SIG-M5 (cell line): ENCODE data around the gene RHBDF2.

ENCODE experiments used
- DNase-seq: peaks from one replicate; lab custom pipeline; 2025; lab: John Stamatoyannopoulos, UW

RHBDF2 gene

DNA sequence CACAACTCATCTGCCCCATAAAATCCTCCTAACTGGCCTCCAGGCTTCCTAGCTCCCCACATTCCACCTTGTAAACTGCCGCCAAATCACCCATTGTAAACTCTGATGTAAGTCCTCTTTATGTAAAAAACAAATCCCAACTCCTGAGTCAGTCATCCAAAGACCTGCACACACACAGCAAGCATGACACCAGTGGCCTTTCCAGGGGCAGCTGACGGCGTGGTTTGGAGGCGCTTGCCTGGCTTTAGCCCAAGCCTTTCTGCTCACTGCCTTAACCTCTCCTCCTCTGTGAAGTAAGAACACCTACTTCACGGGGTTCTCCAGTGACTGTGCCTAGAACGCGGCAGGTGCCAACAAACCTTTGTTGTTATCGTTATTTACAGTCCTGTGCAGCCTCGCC lies 62.3 kb downstream of the RHBDF2 start:
- no peak for DNase-seq

DNA sequence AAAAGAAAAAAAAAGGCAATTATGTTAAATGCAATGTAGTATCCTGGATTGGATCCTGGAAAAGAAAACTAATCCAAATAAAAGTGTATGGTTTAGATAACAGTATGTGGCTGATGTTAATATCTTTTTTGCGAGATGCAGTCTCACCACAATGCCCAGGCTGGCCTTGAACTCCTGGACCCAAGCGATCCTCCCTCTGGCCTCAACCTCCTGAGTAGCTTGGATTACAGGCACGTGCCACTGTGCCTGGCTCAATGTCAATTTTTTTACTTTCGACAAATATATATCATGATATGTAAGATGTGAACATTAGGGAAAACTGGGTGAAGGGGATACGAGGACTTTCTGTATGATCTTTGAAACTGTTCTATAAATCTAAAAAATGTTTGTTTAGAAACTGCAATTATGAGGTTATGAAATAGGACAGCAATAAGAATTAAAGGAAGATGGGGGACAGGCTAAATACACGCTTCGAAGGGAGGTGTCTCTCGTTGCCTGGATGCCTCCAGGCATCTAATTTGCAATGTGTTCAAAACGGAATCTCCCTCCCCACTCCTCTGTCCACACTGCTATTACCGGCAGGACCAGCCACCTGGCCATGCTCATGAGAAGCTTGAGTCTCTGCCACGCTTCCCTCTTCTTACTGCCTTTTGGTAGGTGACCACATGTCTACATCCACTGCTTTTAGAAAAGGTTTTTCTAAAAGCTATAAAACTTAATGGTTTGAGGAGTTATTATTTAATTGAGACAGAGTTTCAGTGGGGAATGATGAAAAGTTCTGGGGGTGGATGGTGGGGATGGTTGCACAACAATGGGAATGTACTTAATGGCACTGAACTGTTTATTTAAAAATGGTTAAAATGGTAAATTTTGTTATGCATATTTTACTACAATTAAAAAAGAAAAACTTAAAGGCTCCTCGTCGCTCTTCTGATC lies 63.5 kb downstream of the RHBDF2 start:
- no peak for DNase-seq

DNA sequence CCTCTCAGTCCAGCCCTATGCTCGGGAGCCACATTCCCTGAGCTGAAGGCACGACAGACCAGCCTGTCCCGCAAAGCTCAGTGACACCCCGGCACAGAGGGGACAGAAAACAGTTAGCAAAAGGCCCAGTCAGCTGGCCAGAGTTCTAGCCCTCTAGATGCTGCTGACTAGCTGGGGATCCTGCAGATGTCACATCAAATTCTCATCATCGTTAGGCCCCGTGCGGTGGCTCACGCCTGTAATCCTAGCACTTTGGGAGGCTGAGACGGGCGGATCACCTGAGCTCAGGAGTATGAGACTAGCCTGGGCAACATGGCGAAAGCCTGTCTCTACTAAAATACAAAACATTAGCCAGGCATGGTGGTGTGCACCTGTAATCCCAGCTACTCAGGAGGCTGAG lies 65.5 kb downstream of the RHBDF2 start:
- no peak for DNase-seq

DNA sequence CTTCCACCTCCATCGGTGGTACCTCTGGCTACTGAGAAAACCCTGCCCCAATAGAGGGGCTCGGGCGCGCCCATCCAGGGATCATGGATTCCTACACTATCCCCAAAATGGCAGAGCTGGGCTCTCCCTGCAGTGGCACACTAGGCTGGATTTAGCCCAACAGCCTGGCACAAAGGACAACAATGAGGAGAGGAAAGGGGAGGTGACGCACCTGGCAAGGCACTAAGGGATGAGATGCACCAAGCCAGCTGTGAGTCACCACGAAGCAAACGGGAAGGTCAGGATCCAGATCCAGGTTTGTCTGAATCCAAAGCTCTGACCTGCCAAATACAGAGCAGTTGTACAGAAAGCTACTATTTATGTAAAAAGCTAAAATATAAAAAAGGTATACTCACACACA lies 66.4 kb downstream of the RHBDF2 start:
- no peak for DNase-seq

DNA sequence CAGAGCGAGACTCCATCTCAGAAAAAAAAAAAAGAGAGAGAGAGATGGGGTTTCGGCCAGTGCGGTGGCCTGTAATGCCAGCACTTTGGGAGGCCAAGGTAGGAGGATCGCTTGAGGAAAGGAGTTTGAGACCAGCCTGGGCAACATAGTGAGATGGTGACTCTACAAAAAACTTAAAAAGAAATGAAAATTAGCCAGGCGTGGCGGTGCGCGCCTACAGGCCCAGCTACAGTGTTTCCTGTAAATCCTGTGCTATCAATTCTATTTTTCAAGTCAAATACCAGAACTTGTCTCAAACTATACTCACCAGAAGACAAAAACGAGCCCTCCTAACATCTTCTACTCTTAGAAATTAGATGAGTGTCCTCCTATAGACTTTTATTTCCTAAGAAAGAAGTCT lies 67.5 kb downstream of the RHBDF2 start:
- no peak for DNase-seq

DNA sequence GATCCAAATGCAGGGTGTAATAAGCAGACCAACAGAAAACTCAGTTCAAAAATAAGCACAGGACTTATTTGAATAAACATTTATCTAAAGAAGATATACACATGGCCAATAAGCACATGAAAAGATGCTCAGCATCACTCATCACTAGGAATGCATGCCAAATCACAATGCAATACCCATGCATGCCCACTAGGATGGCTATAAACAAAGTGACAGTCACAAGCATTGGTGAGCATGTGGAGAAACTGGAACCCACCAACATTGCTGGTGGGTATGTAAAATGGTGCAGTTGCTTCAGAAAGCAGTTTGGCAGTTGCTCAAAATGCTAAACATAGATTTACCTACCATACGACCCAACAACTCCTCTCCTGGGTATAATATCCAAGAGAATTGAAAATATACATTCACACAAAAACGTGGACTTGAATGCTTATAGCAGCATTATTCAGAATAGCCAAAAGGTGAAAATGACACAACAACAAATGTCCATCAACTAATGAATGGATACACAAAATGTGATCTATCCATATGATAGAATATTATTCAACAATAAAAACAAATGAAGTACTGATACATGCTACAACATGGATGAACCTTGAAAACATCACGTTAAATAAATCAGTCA lies 68.4 kb downstream of the RHBDF2 start:
- DNase-seq: no peak

DNA sequence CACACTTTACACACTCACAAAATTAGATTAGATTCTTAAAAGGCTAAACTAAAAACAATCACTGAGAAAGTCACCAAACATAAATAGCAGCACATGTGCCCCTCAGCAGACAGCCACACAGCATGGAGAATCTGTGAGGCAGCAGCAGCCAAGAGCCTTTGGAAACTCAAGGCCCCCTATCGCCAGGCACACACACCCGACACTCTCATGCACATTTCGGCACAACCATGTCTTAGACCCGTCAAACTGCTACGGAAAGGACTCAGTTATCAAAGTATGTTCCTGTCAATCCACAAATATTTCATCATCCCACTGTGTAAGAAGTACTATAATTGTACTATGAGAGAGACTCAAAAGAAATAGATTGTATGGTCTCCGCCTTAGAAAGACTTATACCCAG lies 69.2 kb downstream of the RHBDF2 start:
- DNase-seq: no peak

DNA sequence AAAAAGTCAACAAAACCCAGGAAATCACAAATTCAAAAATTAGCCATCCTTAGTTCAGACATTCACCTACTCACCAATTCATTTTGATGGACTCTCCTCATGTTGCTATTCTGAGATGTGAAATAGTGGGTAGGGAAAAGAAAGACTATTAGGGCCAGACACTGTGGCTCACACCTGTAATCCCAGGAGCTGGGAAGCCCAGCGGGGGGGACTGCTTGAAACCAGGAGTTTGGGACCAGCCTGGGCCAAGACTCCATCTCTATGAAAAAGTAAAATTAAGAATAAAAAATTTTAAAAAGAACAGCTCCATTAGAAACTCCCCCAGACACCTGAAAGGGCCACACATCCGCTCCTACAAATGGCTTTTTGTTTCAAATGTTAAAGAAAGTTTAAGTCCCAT lies 69.7 kb downstream of the RHBDF2 start:
- no peak for DNase-seq

DNA sequence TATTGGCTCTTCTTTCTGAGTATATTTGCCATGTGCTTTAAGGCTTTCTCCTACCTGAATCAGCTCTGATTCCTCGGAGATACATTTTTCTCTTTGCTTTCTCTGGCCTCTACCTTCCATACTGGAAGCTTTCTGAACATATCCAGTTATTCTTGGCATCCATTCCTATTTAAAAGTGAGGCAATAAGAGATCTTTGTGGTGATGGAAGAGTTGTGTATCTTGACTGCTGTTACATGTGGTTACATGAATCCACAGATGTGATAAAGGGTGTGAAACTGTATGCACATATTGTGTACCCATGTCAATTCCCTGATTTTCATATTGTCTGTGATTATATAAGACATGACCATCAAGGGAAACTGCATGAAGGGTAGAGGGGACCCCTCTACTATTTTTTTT lies 72.7 kb downstream of the RHBDF2 start:
- DNase-seq: no peak

DNA sequence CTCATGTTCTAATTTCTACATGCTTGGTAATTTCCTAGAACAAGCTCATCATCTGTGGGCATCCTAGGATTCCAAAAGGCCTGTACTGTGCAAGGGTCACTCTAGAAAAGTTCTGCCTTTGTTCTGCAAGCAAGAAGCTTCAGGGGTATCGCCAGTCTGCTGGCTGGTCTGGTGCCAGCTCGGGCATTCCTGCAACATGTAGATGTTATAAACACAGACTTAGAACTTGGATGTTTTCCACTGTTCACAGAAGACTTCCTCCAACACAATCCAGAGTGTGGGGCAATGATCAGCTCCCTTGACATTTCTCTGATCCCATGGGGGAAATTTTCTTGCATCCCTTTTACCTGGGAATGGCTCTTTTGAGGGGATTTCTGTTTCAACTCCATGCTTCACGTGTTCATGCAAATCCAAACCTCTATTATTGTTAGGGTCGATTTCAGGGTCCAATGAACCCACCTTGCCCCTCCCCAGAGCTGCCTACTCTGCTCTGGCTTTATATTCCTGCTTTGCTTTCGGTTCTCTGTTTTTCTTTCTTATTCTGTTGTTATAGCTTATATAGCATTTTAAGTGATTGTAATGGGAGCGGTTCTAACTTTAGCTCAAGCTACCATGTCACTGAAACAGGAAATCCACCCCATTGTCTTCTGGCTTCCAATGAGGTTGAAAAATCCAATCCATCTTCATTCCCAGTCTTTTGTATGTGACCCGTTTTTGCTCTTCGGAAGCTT lies 73.6 kb downstream of the RHBDF2 start:
- DNase-seq: no peak

DNA sequence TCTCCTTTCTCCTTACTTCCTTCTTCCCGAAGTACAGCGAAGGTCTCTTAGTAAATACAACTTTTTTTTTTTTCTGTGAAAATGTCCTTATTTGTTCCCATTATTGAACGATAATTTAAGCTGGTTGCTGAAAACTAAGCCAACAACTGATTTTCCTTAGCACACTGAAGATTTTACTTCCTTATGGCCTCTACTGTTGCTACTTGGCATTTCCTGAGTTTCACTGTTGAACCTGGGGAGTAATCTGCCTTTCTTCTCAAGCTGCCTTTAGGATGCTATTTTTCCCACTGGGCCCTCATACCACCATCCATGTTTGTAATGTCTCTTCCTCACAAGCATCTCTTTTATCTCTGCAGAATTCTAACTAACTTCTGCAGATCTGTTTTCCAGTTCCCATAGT lies 74.4 kb downstream of the RHBDF2 start:
- no peak for DNase-seq

DNA sequence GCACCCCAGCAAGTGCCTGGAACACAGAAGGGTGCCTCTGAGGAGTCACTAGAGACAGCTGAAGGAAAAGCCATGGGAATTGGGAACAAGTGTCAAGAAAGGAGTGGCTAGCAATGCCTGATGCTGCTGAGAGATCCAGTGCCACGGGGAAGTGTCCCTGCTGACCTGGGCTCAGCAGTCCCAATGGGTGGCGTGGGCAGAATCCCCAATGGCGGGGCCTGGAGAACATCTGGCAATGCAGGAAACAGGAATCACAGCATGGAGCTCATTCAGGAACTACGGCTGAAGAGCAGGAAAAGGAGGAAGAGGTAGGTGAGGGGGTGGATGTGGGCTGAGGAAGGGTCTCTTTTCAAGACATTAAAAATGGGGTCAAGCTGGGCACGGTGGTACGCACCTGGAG lies 78.4 kb downstream of the RHBDF2 start:
- DNase-seq: no peak

DNA sequence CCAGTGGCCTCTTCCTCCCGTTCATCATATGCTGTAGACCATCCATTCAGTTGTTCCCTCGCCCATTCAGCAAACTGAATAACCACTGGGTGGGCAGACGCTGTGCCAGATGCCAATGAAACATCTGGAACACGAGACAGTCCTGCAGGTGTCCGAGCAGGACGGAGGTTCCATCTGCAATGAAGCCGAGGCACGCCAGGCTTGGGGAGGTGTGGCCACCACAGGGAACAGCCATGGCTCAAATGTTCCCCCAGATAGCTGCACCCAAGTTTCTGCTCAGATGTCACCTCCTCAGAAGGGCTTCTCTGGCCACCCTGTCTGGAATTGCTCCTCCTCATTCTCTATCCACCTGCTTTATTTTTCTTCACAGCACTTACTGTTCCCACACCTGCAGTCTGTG lies 78.8 kb downstream of the RHBDF2 start:
- DNase-seq: no peak

DNA sequence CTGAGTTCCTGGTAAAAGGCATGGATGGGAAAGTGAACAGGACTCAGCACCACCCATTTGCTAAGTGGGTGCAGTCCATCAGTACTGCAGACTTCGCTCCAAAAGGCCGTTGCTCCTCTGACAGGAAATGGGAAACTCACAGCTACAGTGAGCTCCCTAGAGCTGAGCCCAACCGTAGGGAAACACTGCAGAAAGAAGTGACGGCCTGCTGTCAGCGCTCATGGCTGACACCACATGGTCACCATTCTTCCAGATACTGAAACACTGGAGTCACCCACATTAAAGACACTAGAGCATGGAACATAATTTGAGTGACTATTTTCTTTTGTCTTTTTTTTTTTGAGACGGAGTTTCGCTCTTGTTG lies 80.2 kb downstream of the RHBDF2 start:
- no peak for DNase-seq
